ENCODE measurements around the gene MYB.
"Not testable (repeated sequence)": the region's sequence is repeated elsewhere in the genome, so short reads cannot be mapped to it uniquely, and the experiment has no call there.

GRCh38 chr6:135164387-135164786 lies 16.7 kb upstream of the MYB start:
- not testable (repeated sequence) for TF ChIP-seq CTCF (conservative IDR thresholded peaks at IDR 0.05; ENCODE audit: low read length); EZH2phosphoT487 (IDR thresholded peaks at IDR 0.05; ENCODE audit: borderline replicate concordance)
